Parathyroid adenoma (tissue), 2 donors: Measurements from ENCODE around the gene PTDSS2.

Experiments used
- H2AFZ ChIP-seq: fragments of 300-600 bp; sonication (generic); one replicate; pipeline ENCODE4 v1.7.0; 2017; ENCODE audit warnings: antibody characterized with exemption, mild to moderate bottlenecking
- H3K27ac ChIP-seq: fragments of 300-600 bp; sonication (generic); one replicate; pipeline ENCODE4 v1.7.0; 2017
- H3K27me3 ChIP-seq: fragments of 300-600 bp; sonication (generic); one replicate; pipeline ENCODE4 v1.7.0; 2017; ENCODE audit warnings: low read length; ENCODE audit not compliant: control insufficient read depth, insufficient read depth
- H3K36me3 ChIP-seq: fragments of 300-600 bp; sonication (generic); one replicate; pipeline ENCODE4 v1.7.0; 2017; ENCODE audit warnings: low read length; ENCODE audit not compliant: control insufficient read depth, insufficient read depth
- H3K4me1 ChIP-seq: fragments of 300-600 bp; sonication (generic); one replicate; pipeline ENCODE4 v1.7.0; 2017; ENCODE audit warnings: control low read depth
- H3K4me2 ChIP-seq: fragments of 300-600 bp; sonication (generic); one replicate; pipeline ENCODE4 v1.7.0; 2017; ENCODE audit warnings: low read length
- H3K4me3 ChIP-seq: fragments of 300-600 bp; sonication (generic); one replicate; pipeline ENCODE4 v1.7.0; 2017; ENCODE audit warnings: low read depth, low read length
- H3K79me2 ChIP-seq: fragments of 300-600 bp; sonication (generic); one replicate; pipeline ENCODE4 v1.7.0; 2017; ENCODE audit warnings: control low read depth
- H3K9ac ChIP-seq: fragments of 300-600 bp; sonication (generic); one replicate; pipeline ENCODE4 v1.7.0; 2017; ENCODE audit warnings: mild to moderate bottlenecking
- H3K9me3 ChIP-seq: fragments of 300-600 bp; sonication (generic); one replicate; pipeline ENCODE4 v1.7.0; 2017; ENCODE audit warnings: low read length; ENCODE audit not compliant: control insufficient read depth
- TF ChIP-seq, protein P1 (sequence below): fragments of 300-600 bp; sonication (generic); IDR thresholded peaks from one replicate; pipeline ENCODE4 v1.7.0; 2017; ENCODE audit warnings: antibody characterized with exemption, mild to moderate bottlenecking
- donor health status: primary hyperparathyroidism.

The PTDSS2 gene

DNA sequence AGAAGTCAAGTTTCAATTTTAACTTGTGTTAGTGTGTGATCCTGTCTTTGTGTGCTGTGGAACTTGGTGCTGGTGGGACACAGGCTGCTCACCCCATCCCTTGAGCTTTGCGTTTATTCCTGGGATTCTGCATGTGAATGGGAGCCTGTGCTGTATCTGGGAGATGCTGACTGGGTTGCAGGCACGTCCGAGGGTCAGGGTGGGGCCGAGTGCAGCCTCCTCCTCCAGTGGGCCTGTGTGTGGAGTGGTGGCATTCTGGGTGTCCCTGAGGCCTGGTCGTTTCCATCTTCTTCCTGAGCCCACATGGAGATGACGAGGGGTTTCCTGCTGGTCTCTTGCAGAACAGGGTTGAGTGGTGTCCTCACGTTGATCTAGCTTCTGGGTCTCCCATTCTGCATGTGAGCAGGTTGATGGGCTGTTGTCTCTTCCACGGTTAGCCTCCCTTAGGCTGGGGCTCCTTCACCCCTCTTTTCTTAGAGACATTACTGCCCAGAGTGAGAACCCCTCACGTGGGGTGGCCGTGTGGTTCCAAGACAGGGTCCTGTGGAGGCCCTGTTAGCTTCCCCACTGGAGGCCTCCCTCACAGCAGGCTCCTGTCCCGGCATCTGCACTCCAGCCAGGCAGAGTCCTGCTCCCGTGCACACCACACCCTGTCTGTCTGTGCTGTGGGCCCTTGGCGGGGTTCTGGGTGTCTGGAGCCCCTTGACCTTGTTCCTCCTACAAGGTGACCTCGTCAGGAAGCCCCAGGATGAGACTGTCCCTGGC is 4.9 kb downstream of the PTDSS2 start:
- Histone ChIP-seq H3K27ac (peak overlapping the region; percentile 95), H2AFZ (no peak overlapping the region), H3K4me3 (no peak overlapping the region), H3K4me1 (peaks cover 17% of the 10 kb centered on the region), H3K4me2 (no peak overlapping the region), H3K9ac (no peak overlapping the region), H3K27me3 (no peaks in the 10 kb centered on the region), H3K36me3 (no peaks in the 10 kb centered on the region), H3K9me3 (no peaks in the 10 kb centered on the region), H3K79me2 (peaks cover 7% of the 10 kb centered on the region)
- TF ChIP-seq, protein P1, sequence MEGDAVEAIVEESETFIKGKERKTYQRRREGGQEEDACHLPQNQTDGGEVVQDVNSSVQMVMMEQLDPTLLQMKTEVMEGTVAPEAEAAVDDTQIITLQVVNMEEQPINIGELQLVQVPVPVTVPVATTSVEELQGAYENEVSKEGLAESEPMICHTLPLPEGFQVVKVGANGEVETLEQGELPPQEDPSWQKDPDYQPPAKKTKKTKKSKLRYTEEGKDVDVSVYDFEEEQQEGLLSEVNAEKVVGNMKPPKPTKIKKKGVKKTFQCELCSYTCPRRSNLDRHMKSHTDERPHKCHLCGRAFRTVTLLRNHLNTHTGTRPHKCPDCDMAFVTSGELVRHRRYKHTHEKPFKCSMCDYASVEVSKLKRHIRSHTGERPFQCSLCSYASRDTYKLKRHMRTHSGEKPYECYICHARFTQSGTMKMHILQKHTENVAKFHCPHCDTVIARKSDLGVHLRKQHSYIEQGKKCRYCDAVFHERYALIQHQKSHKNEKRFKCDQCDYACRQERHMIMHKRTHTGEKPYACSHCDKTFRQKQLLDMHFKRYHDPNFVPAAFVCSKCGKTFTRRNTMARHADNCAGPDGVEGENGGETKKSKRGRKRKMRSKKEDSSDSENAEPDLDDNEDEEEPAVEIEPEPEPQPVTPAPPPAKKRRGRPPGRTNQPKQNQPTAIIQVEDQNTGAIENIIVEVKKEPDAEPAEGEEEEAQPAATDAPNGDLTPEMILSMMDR: no peak

DNA sequence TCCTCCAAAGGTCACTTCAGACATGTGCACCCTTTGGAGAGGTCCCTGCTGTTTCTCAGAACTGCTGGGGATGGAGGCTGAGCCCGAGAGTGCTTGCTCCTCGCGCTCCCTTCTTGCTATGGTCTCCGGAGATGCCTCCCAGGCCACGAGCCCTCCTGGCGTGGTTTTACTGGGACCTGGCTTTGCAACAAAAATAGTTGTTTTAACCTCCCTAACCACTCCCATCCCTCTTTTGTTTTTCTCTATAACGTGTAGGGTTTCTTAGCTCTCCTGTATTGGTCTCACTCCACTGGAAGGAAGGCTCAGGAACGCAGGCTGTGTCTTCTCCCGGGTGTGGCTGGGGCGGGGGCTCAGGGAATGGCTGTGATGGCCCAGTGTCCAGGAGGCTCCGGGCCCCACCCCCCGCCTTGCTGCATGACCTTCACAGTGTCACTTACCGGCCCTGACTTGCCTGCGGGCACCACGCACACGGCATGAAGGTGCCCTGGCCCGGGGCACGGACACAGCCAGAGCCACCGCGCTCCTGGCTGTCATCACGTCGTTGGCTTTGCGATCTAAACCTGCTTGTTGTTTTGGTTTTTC is 5.6 kb downstream of the PTDSS2 start:
- Histone ChIP-seq H3K79me2 (peaks cover 7% of the 10 kb centered on the region), H3K27ac (peak overlapping the region; percentile 95), H3K9me3 (no peaks in the 10 kb centered on the region), H3K27me3 (no peaks in the 10 kb centered on the region), H2AFZ (no peak overlapping the region), H3K36me3 (no peaks in the 10 kb centered on the region), H3K4me2 (no peak overlapping the region), H3K9ac (no peak overlapping the region), H3K4me3 (peak overlapping the region; percentile 14), H3K4me1 (peaks cover 17% of the 10 kb centered on the region)
- TF ChIP-seq, protein P1: no peak

GRCh38 chr11:456533-456932 is 6.5 kb downstream of the PTDSS2 start:
- H3K36me3 ChIP-seq: no peaks in the 10 kb centered on the region
- H3K4me2 ChIP-seq: no peak overlapping the region
- no peak overlapping the region for H3K4me3 ChIP-seq
- no peaks in the 10 kb centered on the region for H3K27me3 ChIP-seq
- H3K9ac ChIP-seq: no peak overlapping the region
- peak overlapping the region; percentile 95 for H3K27ac ChIP-seq
- peak overlapping the region; percentile 22 for H2AFZ ChIP-seq
- no peaks in the 10 kb centered on the region for H3K9me3 ChIP-seq
- H3K79me2 ChIP-seq: peaks cover 7% of the 10 kb centered on the region
- H3K4me1 ChIP-seq: peaks cover 13% of the 10 kb centered on the region
- TF ChIP-seq, protein P1: no peak

DNA sequence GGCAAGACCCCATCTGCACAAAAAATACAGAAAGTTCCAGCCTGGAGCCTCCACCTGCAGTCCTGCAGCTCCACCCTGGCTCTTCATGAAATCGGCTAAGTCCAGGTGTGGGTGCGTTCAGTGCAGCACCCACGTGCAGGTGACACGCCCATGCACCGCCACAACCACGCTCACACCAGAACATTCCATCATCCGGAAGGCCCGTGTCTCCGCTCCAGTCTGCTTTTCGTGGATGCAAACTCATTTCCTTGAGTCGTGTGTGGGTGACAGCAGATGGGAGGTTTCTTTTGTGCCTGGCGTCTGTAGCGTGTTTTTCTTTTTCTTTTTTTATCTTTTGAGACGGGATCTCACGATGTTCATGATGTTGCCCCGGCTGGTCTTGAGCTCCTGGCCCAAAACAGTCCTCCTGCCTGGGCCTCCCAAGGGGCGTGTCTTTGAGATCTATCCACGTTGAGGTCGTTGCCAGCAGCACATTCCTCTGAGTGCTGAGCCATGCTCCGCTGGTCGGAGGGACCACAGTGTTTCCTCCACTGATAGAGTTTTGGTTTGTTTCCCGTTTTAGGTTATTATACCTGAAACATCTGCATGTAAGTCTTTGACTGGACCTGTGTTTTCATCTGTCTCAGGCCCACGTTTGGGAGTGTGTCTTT is 7.2 kb downstream of the PTDSS2 start:
- Histone ChIP-seq H3K27me3 (no peaks in the 10 kb centered on the region), H3K36me3 (no peaks in the 10 kb centered on the region), H3K9ac (no peak overlapping the region), H3K4me2 (no peak overlapping the region), H3K4me1 (peaks cover 11% of the 10 kb centered on the region), H2AFZ (no peak overlapping the region), H3K9me3 (no peaks in the 10 kb centered on the region), H3K4me3 (no peak overlapping the region), H3K79me2 (peaks cover 10% of the 10 kb centered on the region), H3K27ac (peak overlapping the region; percentile 95)
- TF ChIP-seq, protein P1: no peak
